Measurements from ENCODE around the gene OAF. TPM values are rescaled to one million over a fixed set of nuclear protein-coding genes. Genes with fewer than 3 reads are reported as not detected.

Gene OAF
- total RNA-seq, 1 experiment from 2014 or later, result 32.3 TPM

DNA sequence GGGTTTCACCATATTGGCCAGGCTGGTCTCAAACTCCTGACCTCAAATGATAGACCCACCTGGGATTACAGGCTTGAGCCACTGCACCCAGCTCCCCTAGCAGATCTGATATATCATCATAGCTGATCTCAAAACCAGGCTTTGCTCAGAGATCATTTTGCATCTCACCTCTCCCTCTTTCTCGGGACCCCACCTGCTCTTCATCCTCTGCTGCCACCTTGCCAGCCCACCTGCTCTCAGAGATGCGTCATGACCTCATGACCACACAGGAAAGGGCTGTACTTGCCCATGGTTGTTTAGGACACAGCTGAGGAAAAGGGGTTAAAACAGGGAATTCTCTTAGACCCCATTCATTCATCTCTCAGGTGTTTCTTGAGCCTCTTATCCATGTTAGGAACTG, 56.5 kb downstream of the OAF start:
- peaks cover 35% of the 10 kb centered on the region; the same call in 1 of the 2 replicates for H3K27me3 ChIP-seq (ENCODE audit: insufficient read depth, low read length)
- ChIA-PET CTCF (no interaction called here), POLR2A (no interaction called here), RAD21 (ENCODE audit: low non-redundant PET in 1 of 2, low total read pairs in 2 of 2, uncharacterized antibody in 2 of 2, unreplicated experiment in 2 of 2) (no interaction called here)
- H3K36me3 ChIP-seq (ENCODE audit: control insufficient read depth in 1 of 2, insufficient read depth in 2 of 2, low read length in 2 of 2), result no peaks in the 10 kb centered on the region
- intact Hi-C loops (cut with micrococcal nuclease), result no loop called here
- no peak overlapping the region for H3K4me2 ChIP-seq (ENCODE audit: low read length)
- H3K9me2 ChIP-seq (ENCODE audit: insufficient read depth), result no peaks in the 10 kb centered on the region
- peaks cover 0 to 8% of the 10 kb centered on the region in 2 experiments; a peak in 2 of 4 replicates for H3K4me1 ChIP-seq (ENCODE audit: control insufficient read depth in 1 of 2, insufficient read depth in 2 of 2, low read length in 2 of 2)
- H3K4me3 ChIP-seq (replicated peaks in 1 of 2; ENCODE audit: low read depth in 1 of 2, low read length in 2 of 2), result no peak overlapping the region
- no peak for DNase-seq (ENCODE audit: low read depth, low spot score)
- ATAC-seq, result no peak
- H3K9me3 ChIP-seq (ENCODE audit: control insufficient read depth in 1 of 2, insufficient read depth in 1 of 2, low read depth in 1 of 2, low read length in 2 of 2), result no peaks in the 10 kb centered on the region
- no TSS peak for BruUV-seq (replicated peaks)
- H3K9ac ChIP-seq (ENCODE audit: low read length), result no peak overlapping the region
- H3K27ac ChIP-seq (ENCODE audit: low read depth, low read length), result no peak overlapping the region
- H2AFZ ChIP-seq (ENCODE audit: low read depth, low read length, poor library complexity, severe bottlenecking), result no peak overlapping the region
- TF ChIP-seq ZFX (IDR thresholded peaks at IDR 0.05) (no peak), TCF7L2 (IDR thresholded peaks at IDR 0.05; ENCODE audit: borderline replicate concordance, extremely low read depth, insufficient read depth, insufficient read length) (no peak), JUND (IDR thresholded peaks at IDR 0.05) (no peak), POLR2AphosphoS5 (IDR thresholded peaks at IDR 0.05; ENCODE audit: low read depth, low read length) (no peak), POLR2A (IDR thresholded peaks at IDR 0.05; ENCODE audit: borderline replicate concordance, extremely low read depth, insufficient read depth, insufficient read length) (no peak), ZNF274 (IDR thresholded peaks at IDR 0.05; ENCODE audit: low read depth, low read length) (no peak), EZH2phosphoT487 (IDR thresholded peaks at IDR 0.05; ENCODE audit: borderline replicate concordance) (no peak), FOSL1 (IDR thresholded peaks at IDR 0.05; ENCODE audit: low read depth) (no peak), CBX3 (IDR thresholded peaks at IDR 0.05; ENCODE audit: low read depth) (no peak), SP1 (IDR thresholded peaks at IDR 0.05; ENCODE audit: low read depth) (no peak), EGR1 (IDR thresholded peaks at IDR 0.05; ENCODE audit: low read depth) (no peak), EZH2 (IDR thresholded peaks at IDR 0.05) (no peak)
- TF ChIP-seq, protein P1, sequence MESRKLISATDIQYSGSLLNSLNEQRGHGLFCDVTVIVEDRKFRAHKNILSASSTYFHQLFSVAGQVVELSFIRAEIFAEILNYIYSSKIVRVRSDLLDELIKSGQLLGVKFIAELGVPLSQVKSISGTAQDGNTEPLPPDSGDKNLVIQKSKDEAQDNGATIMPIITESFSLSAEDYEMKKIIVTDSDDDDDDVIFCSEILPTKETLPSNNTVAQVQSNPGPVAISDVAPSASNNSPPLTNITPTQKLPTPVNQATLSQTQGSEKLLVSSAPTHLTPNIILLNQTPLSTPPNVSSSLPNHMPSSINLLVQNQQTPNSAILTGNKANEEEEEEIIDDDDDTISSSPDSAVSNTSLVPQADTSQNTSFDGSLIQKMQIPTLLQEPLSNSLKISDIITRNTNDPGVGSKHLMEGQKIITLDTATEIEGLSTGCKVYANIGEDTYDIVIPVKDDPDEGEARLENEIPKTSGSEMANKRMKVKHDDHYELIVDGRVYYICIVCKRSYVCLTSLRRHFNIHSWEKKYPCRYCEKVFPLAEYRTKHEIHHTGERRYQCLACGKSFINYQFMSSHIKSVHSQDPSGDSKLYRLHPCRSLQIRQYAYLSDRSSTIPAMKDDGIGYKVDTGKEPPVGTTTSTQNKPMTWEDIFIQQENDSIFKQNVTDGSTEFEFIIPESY (IDR thresholded peaks at IDR 0.05; ENCODE audit: extremely low read depth, insufficient replicate concordance, low read length), result no peak
- TF ChIP-seq, protein P2, sequence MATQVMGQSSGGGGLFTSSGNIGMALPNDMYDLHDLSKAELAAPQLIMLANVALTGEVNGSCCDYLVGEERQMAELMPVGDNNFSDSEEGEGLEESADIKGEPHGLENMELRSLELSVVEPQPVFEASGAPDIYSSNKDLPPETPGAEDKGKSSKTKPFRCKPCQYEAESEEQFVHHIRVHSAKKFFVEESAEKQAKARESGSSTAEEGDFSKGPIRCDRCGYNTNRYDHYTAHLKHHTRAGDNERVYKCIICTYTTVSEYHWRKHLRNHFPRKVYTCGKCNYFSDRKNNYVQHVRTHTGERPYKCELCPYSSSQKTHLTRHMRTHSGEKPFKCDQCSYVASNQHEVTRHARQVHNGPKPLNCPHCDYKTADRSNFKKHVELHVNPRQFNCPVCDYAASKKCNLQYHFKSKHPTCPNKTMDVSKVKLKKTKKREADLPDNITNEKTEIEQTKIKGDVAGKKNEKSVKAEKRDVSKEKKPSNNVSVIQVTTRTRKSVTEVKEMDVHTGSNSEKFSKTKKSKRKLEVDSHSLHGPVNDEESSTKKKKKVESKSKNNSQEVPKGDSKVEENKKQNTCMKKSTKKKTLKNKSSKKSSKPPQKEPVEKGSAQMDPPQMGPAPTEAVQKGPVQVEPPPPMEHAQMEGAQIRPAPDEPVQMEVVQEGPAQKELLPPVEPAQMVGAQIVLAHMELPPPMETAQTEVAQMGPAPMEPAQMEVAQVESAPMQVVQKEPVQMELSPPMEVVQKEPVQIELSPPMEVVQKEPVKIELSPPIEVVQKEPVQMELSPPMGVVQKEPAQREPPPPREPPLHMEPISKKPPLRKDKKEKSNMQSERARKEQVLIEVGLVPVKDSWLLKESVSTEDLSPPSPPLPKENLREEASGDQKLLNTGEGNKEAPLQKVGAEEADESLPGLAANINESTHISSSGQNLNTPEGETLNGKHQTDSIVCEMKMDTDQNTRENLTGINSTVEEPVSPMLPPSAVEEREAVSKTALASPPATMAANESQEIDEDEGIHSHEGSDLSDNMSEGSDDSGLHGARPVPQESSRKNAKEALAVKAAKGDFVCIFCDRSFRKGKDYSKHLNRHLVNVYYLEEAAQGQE (IDR thresholded peaks at IDR 0.05; ENCODE audit: low read depth), result no peak
- TF ChIP-seq, protein P3, sequence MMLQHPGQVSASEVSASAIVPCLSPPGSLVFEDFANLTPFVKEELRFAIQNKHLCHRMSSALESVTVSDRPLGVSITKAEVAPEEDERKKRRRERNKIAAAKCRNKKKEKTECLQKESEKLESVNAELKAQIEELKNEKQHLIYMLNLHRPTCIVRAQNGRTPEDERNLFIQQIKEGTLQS (IDR thresholded peaks at IDR 0.05), result no peak
- TF ChIP-seq, protein P4, sequence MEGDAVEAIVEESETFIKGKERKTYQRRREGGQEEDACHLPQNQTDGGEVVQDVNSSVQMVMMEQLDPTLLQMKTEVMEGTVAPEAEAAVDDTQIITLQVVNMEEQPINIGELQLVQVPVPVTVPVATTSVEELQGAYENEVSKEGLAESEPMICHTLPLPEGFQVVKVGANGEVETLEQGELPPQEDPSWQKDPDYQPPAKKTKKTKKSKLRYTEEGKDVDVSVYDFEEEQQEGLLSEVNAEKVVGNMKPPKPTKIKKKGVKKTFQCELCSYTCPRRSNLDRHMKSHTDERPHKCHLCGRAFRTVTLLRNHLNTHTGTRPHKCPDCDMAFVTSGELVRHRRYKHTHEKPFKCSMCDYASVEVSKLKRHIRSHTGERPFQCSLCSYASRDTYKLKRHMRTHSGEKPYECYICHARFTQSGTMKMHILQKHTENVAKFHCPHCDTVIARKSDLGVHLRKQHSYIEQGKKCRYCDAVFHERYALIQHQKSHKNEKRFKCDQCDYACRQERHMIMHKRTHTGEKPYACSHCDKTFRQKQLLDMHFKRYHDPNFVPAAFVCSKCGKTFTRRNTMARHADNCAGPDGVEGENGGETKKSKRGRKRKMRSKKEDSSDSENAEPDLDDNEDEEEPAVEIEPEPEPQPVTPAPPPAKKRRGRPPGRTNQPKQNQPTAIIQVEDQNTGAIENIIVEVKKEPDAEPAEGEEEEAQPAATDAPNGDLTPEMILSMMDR (IDR thresholded peaks at IDR 0.05 in 2 of 3, conservative IDR thresholded peaks at IDR 0.05 in 1 of 3; ENCODE audit: borderline replicate concordance in 1 of 3, insufficient read depth in 1 of 3, low read depth in 2 of 3, low read length in 2 of 3), result no peak
- H3K79me2 ChIP-seq (ENCODE audit: insufficient read depth, low read length), result no peaks in the 10 kb centered on the region
- no peaks in the 10 kb centered on the region for H4K20me1 ChIP-seq (ENCODE audit: insufficient read depth)

Data from HCT116 (cell line).